ENCODE results near the gene TNFRSF21.
A peak's percentile ranks its signal among the peaks of the same experiment; 100 is the strongest.
"Not testable (repeated sequence)": the region's sequence is repeated elsewhere in the genome, so short reads cannot be mapped to it uniquely, and the experiment has no call there.

Gene TNFRSF21, protein sequence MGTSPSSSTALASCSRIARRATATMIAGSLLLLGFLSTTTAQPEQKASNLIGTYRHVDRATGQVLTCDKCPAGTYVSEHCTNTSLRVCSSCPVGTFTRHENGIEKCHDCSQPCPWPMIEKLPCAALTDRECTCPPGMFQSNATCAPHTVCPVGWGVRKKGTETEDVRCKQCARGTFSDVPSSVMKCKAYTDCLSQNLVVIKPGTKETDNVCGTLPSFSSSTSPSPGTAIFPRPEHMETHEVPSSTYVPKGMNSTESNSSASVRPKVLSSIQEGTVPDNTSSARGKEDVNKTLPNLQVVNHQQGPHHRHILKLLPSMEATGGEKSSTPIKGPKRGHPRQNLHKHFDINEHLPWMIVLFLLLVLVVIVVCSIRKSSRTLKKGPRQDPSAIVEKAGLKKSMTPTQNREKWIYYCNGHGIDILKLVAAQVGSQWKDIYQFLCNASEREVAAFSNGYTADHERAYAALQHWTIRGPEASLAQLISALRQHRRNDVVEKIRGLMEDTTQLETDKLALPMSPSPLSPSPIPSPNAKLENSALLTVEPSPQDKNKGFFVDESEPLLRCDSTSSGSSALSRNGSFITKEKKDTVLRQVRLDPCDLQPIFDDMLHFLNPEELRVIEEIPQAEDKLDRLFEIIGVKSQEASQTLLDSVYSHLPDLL

DNA sequence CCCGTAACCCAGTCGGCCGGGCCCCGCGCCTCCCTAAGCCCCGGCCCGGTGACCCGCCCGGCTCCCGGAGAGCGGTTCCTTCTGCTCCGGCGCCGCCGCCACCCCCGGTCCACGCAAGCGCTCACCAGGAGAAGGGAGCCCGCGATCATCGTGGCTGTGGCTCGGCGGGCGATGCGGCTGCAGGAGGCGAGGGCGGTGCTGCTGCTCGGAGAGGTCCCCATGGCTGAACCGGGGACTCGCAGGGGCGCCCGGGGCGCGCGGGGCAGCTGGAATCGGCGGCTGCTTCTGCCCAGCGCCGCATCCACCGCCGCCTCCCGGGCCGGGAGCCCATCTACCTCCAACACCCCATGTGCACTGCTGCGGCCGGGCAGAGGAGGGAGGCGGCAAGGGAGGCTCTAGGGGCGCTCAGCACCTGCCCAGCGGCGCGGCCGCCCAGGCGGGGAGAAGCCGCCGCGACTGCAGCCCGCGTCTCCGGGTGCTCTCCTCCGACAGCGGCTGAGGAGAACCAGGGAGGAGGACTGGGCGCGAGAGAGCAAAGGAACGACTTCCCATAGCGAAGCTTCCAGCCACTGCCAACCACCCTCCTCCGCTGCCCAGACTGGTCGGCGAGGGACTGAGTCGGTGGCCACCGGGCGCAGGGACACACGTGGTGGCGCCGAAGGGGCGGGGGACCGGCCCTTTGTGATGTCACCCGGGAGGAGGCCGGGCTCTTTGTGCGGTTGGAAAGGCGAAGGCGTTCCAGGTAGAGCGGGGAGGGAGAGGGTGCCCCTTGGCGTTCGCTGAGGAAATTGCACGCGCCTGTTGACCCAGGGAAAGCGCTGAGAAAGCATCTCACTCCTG is at the start of gene TNFRSF21:
TNFRSF21 (minus strand) TSS at position 615 of the 840 bp plus-strand sequence; CDS start at position 221, 394 bp downstream.
- DNase-seq, result peak; percentile 95

DNA sequence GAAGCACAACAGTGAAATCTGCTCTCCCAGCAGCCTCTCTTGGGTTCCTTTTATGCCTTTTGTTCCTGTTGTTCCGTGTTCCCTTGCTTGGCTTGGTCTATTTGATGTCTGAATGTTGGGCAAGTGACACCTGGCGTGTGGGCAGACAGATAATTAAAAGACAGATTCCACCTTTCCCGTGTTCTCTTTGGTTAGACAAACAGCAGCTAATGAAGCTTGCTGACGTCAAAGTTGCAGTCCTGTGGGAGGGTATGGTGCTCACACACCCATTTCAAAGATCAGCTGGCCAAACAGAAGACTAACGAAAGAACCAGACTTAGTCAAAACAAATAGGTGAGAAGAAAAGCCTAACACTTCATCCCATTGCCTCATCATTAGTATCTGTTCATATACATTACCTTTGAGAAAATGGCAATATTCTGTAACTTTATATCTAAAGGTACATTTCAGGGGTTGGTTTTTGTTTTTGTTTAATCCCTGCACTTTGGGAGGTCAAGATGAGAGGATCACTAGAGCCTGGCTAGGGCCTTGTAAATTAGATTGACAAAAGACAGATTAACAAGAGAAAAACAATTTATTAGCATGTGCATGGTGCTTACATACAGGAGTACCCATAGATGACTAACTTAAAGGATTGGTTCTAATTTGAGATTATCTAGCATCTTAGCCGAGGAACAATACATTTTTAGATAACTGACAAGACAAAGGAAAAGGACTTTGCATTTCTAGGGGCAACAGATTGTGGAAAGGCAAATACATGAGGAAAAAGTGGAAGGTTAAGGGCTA is 48.9 kb upstream of the TNFRSF21 start:
- no peak for DNase-seq

DNA sequence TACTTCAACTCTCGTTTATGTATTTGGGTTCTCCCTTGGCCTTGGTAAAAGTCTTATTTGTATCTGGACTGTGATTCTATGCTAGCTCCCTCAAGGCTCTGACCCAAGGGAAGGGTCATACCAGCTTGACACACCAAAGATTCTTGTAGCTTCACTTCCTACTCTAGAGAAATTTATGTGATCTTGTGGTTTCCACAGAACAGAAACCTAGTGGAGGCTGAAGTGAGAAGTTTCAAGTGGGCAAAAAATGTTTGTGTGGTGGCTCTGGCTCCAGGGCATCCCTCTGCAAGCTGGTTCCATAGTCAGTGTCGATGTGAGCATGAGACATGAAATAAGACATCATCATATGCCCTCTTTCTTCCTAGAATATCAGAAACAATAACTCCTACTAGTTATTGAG is 48.1 kb upstream of the TNFRSF21 start:
- no peak for DNase-seq

DNA sequence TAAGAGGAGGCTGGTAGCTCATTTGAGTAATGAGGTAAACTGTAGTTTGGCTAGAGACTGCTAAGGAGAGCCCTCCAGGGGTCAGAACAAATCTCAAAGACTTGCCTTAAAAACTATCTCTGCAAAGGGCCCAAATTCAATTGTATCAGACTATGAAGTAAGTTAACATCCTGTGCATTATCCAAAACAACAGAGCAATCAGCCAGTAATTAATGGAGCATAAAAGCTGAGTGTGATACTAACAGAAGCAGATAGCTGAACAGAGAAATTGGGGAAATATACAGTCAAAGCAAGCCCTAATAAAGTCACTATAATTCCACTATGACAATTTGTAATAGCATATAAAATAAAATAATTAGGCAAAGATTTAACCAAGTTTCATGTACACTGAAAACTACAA is 45.8 kb upstream of the TNFRSF21 start:
- no peak for DNase-seq

DNA sequence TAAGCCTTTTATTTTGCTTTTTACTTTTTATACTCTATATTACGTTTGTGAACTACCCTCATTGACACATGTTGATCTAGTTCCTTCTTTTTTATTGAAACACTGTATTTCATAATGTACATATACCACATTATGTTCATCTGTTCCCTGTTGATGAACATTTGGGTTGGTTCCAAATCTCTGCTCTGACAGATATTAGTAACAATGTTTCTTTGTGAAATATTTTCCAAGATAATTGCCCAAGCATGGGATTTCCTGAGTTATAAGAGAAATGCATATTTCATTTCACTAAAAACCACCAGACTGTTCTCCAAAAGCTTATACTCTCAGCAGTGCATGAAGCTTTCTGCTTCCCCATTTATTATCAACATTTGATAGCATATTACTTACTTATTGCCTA is 44.2 kb upstream of the TNFRSF21 start:
- no peak for DNase-seq

DNA sequence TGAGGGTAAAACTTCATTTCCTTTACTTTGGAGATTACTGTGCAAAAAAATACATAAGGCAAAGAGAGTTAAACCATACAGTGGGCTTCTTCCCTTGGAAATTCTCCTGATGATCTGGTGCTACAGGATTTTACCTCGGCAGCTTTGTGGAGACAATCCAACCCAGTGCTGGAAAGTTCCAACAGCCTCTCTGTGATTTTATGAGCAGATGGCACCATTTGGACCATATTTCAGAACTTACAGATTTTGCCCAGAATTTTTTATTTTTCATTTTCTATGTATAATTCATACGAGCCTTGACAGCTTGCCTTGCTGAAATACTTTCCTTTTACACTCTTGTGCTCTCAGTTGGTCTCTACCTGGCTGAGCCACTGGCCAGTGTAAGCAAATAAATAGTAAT is 43.3 kb upstream of the TNFRSF21 start:
- no peak for DNase-seq

DNA sequence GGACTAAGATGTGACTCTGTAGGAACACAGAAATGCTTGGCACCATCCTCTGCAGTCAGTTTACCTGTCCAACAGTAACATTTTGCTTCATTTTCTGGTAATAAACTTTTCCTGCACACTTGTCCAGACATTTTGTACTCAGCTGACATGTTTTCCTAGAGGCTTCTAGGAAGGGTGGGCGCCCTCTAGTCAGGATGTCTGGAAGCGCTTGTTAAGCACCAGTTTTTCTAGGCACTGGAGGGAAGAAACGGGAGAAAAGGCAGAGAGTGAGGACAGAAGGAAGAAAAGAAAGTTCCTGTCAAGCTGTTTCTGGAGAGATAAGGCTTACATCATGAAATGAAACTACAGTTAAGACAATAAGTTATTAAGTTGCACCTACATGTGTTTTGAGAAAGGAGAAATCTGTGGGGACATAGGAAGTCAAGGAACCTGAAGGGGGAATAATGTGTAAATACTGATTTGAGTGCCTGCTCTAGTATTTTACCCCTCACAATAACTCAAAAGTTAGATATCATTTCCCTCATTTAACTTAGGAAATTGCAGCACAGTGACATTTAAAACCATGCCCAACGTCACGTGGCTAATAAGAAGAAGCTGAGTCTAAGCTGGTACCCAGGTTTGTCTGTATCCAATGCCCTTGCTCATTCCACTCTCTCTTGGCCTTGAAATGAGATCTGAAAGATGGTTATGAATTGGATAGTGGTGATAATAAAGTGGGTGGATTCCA is 42.7 kb upstream of the TNFRSF21 start:
- no peak for DNase-seq

DNA sequence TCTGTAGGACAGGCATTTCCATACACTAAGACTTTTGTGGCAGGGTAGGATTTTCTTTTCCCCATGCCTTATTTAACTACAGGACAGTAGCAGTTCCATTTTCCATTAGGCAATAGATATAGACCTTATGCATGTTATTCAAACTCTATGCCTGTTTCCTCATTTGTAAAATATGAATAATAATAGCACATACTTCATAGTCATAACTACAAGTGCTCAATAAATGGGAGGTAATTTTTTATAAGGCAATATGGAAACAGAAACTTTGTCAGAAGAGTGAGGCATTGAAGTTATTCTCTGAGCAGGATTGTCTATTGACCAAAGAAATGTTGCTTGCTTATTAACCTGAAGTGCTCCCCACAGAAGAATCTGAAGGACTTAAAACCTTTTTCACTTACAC is 41.9 kb upstream of the TNFRSF21 start:
- DNase-seq, result no peak

DNA sequence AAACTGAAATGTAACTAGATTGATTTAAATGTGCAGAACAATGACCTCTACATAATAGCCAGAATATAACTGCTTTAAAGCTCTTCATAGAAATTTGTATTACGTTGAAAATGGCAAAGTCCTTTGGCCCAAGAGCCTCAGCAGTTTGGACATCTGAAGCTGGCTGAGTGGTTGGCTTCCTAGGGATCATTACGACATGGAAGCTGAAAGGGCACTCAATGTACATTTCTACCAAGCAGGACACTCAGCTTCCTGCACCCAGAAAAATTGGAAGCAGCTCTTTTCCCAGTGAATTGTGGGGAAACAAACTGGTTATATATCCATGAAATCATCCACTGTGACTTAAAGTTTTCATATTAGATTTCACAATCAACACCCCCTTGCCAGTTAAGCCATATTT is 40.2 kb upstream of the TNFRSF21 start:
- no peak for DNase-seq

DNA sequence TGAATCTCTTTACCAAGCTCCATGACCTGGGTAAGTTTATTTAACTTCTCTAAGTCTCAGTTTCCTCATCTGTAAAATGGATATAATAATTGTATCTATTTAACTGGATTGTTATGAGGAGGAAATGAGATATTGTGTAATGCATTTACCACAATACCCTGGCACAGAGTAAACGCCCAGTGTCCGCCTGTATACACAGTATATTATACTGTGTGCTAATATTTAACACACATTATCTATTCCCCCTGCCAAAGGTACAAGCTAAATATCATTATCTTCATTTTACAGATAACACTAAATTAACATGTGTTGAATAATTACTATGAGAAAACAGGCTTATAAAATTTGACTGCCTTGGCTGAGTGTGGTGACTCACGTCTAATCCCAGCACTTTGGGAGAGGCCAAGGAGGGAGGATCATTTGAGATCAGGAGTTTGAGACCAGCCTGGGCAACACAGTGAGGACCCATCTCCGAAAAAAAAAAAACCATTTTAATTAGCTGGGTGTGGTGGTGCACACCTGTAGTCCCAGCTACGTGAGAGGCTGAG is 38.7 kb upstream of the TNFRSF21 start:
- no peak for DNase-seq

DNA sequence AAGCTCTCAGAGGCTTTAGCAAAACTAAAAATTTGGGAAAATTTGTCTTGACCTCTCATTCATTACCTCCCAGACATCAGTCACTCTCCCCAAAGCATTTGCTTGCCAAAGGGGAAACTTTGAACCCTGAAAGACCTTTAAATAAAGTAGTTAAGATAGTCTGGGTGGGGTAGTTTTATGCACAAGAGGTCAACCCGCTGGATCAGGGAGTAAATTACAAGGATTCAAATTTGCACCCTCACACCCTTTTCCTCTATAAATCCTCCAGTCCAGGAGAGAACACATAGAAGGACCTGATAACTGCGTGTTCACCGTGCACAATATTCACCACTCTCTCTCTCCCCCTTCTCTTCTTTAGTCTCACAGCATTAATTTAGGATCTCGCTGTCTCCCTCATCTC is 36.1 kb upstream of the TNFRSF21 start:
- DNase-seq, result no peak

DNA sequence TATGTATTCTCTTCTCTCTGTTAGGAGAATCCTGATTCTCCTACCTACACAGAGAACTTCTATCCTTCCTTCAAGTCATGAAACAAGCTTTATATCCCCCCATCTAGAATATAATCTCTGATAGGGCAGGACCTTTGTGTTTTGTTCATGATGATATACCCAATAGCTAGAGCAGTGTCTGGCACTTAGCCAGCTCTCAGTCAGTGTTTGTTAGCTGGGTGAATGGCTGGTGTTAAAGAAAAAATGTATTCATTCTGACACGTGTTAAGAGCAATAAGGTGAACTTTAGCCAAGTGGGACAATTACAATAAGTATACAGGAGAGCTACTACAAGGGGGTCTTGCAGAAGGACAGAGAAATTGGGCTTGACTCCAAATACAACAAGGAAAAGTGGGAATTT is 34.3 kb upstream of the TNFRSF21 start:
- no peak for DNase-seq

DNA sequence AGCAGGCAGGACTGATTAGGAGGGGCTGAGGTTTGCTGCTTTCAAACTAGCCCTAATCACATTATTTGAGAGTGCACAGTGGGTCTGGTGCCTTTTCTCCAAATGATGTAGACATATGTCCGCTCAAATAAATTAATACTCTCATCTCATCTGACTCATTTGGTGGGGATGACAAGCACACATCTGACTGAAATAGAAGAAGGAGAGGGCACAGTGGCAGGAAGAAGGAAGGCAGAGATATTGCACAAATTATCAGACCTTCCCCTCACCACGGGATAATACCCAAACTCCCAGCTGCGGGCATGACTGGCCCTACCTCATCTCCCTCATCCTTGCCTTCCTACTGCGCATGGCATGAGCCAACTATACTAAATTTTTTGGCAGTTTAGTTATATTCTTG is 33.9 kb upstream of the TNFRSF21 start:
- no peak for DNase-seq

DNA sequence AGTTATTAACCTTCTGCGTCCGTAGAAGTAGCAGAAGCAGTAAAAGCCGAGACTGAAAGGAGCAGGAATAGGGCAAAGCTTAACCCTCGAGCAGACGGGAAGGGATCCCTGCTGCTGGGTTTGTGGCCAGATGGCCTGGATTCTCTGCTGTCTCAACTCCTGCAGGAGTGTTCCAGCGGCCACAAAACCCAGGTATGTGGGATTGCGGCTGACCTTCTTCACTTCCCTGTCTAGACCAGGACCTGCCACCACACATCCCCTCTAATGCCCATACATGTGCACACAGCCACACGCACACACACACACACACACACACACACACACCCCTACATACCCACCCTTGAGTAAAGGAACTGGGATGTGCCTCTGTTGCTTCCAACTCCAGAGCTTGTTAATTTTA is 33.1 kb upstream of the TNFRSF21 start:
- DNase-seq, result no peak

DNA sequence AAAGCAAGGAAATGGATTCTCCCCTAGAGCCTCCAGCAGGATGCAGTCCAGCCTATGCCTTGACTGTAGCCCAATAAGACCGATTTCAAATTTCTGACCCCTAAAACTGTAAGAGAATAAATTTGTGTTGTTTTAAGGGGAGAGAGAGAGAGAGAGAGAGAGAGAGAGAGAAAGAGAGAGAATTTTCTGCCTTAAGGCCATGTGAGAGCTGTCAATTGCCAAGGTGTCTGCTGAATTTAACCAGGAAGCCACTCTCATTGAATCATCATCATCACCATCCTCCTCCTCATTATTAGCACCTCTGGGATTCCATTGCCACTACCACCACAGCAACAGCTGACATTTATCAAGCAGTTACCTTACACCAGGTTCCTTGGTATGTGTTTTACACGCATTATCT is 27.8 kb upstream of the TNFRSF21 start:
- DNase-seq, result no peak

DNA sequence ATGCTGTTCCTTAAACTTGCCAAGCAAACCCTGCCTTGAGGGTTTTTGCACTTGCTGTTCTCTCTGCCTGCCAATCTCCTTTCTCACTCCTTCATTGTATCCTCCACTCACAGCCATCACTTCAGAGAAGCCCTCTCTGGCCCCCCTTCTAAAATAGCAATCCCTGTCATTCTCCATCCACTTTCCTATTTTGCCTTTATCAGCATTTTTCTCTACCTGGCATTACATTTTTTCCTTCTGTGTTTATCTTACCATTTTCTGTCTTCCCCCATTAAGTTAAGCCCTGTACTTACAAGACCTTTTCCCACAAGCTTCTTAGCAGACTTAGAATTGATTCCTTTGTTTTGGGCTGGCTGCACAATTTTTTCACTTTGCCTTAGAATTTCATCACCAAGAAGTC is 26.6 kb upstream of the TNFRSF21 start:
- no peak for DNase-seq

DNA sequence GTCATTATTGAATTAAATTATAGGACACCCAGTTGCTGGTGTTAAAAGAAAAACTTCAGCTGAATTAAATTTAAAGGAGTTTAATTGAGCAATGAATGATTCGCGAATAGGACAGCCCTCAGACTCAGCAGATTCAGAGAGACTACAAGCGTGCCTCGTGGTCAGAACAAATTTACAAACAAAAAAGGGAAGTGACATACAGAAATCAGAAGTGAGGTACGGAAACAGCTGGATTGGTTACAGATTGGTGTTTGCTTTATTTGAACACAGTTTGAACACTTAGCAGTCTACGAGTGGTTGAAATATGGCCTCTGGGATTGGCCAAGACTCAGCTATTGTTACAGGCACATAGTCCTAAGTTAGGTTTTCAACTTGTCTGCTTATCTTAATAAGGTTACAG is 25.8 kb upstream of the TNFRSF21 start:
- no peak for DNase-seq

DNA sequence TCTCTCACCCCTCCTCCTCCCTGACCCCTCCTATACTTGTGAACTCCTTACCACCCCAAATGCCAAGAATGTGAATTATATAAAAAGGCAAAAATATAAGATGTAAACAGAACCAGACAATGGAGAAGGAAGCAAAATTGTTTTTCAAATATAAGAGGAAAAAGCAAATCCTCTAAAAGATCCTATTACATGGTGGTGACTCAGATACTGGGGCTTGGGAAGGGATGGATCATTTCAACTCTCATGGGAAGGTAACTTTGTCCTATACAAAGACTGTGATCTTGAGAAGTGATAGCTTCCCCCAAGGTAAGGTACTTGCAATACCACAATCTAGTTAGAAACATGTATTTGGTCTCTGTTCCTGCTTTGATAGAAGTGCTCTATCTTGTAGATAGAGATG is 24.6 kb upstream of the TNFRSF21 start:
- DNase-seq, result no peak

DNA sequence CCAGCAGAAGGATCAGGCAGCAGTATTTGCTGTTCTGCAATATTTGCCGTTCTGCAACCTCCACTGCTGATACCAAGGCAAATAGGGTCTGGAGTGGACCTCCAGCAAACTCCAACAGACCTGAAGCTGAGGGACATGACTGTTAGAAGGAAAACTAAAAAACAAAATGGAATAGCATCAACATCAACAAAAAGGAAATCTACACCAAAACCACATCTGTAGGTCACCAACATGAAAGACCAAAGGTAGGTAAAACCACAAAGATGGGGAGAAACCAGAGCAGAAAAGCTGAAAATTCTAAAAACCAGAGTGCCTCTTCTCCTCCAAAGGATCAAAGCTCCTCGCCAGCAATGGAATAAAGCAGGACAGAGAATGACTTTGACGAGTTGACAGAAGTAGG is 18.9 kb upstream of the TNFRSF21 start:
- DNase-seq, result not testable (repeated sequence)

DNA sequence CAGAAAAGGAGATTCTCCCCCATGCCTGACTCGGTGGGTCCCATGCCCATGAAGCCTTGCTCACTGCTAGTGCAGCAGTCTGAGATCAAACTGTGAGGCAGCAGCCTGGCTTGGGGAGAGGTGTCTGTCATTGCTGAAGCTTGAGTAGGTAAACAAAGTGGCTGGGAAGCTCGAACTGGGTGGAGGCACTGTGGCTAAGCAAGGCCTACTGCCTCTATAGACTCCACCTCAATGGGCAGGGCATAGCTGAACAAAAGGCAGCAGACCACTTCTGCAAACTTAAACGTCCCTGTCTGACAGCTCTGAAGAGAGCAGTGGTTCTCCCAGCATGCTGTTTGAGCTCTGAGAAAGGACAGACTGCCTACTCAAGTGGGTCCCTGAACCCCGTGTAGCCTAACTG is 18.4 kb upstream of the TNFRSF21 start:
- DNase-seq, result not testable (repeated sequence)

DNA sequence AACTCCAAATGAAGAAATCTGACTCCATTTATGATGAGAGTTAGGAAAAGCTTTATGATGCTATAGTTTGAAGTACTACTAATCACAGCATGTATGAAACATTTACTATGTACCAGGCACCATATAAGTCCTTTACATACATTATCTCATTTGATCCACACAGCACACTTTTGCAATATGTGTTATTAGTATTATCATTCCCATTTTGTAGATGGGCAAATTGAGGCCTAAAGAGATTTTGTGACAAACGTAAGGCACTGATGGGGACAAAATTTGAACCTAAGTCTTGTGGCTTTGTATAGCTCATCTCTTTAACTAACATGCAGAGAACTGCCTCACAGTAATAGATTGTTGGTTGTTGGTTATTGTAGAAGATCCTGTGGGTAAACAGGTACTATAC is 14.2 kb upstream of the TNFRSF21 start:
- DNase-seq, result no peak

DNA sequence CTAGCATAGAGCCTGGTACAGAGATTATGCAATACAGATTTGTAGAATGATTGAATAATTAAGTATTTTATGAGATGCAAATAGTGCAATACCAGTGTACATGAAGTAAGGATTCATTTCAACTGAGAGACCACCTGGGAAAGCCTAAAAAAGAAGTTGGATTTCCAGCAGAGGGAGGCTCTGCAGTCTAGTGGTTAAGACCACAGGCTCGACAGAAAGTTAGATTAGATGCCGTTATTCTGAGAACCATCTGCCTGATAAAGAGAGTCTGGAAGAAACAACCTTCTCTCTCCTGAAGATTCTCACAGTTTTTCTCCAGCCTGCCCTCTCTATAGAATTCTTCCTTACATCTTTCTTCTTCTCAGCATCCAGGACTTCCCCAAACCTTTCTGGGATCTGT is 13.6 kb upstream of the TNFRSF21 start:
- no peak for DNase-seq
